Breast epithelium (tissue), 3 donors: ENCODE data around the gene ZNF775.

ENCODE experiments used
- POLR2AphosphoS5 ChIP-seq, 3 donors: sonication (generic); formaldehyde crosslinking; IDR thresholded peaks; one replicate each; pipeline ENCODE4 v1.6.1; 2017; ENCODE audit warnings: antibody characterized with exemption in 3 of 3
- TF ChIP-seq, protein P1 (sequence below), 3 donors: fragments of 450-650 bp; IDR thresholded peaks; one replicate each; pipeline ENCODE4 v1.5.1; 2016 to 2017; ENCODE audit warnings: antibody characterized with exemption in 3 of 3, mild to moderate bottlenecking in 3 of 3, moderate library complexity in 3 of 3

GRCh38 chr7:150429699-150430098 lies 50.6 kb downstream of the ZNF775 start:
- TF ChIP-seq, protein P1, sequence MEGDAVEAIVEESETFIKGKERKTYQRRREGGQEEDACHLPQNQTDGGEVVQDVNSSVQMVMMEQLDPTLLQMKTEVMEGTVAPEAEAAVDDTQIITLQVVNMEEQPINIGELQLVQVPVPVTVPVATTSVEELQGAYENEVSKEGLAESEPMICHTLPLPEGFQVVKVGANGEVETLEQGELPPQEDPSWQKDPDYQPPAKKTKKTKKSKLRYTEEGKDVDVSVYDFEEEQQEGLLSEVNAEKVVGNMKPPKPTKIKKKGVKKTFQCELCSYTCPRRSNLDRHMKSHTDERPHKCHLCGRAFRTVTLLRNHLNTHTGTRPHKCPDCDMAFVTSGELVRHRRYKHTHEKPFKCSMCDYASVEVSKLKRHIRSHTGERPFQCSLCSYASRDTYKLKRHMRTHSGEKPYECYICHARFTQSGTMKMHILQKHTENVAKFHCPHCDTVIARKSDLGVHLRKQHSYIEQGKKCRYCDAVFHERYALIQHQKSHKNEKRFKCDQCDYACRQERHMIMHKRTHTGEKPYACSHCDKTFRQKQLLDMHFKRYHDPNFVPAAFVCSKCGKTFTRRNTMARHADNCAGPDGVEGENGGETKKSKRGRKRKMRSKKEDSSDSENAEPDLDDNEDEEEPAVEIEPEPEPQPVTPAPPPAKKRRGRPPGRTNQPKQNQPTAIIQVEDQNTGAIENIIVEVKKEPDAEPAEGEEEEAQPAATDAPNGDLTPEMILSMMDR (IDR thresholded peaks at IDR 0.05) = no peak
- TF ChIP-seq POLR2AphosphoS5 (IDR thresholded peaks at IDR 0.05) = no peak
